ENCODE data around the gene MBTPS1.

DNA sequence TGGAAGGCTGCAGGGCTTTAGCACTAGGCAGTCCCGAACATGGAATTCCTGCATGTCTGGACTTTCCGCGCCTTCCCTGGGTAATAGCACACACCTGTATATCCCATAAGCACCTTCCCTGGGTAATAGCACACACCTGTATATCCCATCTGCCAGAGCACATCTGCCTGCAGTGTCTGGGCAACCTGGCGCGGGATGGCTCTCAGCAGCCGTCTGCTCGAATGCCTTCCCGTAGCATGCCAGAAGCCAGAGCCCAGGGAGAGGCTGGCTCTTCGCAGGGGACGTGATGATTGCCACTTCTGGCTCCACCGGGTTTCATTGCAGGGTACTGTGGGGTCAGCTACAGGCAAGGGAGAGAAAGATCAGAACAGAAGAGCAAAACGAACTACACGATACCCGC is 21.3 kb downstream of the MBTPS1 start:
- TF ChIP-seq, protein P1, sequence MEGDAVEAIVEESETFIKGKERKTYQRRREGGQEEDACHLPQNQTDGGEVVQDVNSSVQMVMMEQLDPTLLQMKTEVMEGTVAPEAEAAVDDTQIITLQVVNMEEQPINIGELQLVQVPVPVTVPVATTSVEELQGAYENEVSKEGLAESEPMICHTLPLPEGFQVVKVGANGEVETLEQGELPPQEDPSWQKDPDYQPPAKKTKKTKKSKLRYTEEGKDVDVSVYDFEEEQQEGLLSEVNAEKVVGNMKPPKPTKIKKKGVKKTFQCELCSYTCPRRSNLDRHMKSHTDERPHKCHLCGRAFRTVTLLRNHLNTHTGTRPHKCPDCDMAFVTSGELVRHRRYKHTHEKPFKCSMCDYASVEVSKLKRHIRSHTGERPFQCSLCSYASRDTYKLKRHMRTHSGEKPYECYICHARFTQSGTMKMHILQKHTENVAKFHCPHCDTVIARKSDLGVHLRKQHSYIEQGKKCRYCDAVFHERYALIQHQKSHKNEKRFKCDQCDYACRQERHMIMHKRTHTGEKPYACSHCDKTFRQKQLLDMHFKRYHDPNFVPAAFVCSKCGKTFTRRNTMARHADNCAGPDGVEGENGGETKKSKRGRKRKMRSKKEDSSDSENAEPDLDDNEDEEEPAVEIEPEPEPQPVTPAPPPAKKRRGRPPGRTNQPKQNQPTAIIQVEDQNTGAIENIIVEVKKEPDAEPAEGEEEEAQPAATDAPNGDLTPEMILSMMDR (tag by site-specific recombination; IDR thresholded peaks at IDR 0.05) = no peak
- TF ChIP-seq ZNF175 (tag by site-specific recombination; IDR thresholded peaks at IDR 0.05) = no peak
- no peak for TF ChIP-seq ZNF146 (tag by site-specific recombination; IDR thresholded peaks at IDR 0.05)
- no peak for TF ChIP-seq ZNF792 (tag by site-specific recombination; IDR thresholded peaks at IDR 0.05)
- TF ChIP-seq WT1 (tag by site-specific recombination; IDR thresholded peaks at IDR 0.05) = no peak
- TF ChIP-seq MYNN (tag by site-specific recombination; IDR thresholded peaks at IDR 0.05; ENCODE audit: borderline replicate concordance) = no peak
- no peak for TF ChIP-seq ZBTB1 (tag by site-specific recombination; IDR thresholded peaks at IDR 0.05)
- TF ChIP-seq, protein P2, sequence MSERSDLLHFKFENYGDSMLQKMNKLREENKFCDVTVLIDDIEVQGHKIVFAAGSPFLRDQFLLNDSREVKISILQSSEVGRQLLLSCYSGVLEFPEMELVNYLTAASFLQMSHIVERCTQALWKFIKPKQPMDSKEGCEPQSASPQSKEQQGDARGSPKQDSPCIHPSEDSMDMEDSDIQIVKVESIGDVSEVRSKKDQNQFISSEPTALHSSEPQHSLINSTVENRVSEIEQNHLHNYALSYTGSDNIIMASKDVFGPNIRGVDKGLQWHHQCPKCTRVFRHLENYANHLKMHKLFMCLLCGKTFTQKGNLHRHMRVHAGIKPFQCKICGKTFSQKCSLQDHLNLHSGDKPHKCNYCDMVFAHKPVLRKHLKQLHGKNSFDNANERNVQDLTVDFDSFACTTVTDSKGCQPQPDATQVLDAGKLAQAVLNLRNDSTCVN (tag by site-specific recombination; optimal IDR thresholded peaks at IDR 0.05) = no peak

All from HEK293 (cell line).